Hepatocyte (in vitro differentiated cells): ENCODE data around the gene RFTN1.

Experiments used
- EZH2 ChIP-seq: fragments of 200-600 bp; sonication (generic); IDR thresholded peaks from 2 replicates; pipeline ENCODE4 v1.6.1; 2016; ENCODE audit warnings: antibody characterized with exemption, mild to moderate bottlenecking, borderline replicate concordance
- EZH2phosphoT487 ChIP-seq: fragments of 200-600 bp; sonication (generic); IDR thresholded peaks from one replicate; pipeline ENCODE4 v1.6.1; 2018; ENCODE audit warnings: antibody characterized with exemption, mild to moderate bottlenecking, low read depth, moderate library complexity; ENCODE audit not compliant: unreplicated experiment, severe bottlenecking
- TF ChIP-seq, protein P1 (sequence below): fragments of 200-600 bp; sonication (generic); IDR thresholded peaks from 2 replicates; pipeline ENCODE4 v1.5.1; 2016; ENCODE audit warnings: antibody characterized with exemption, mild to moderate bottlenecking; ENCODE audit not compliant: poor library complexity

GRCh38 chr3:16490062-16490619 is 23.4 kb downstream of the RFTN1 start:
- TF ChIP-seq, protein P1, sequence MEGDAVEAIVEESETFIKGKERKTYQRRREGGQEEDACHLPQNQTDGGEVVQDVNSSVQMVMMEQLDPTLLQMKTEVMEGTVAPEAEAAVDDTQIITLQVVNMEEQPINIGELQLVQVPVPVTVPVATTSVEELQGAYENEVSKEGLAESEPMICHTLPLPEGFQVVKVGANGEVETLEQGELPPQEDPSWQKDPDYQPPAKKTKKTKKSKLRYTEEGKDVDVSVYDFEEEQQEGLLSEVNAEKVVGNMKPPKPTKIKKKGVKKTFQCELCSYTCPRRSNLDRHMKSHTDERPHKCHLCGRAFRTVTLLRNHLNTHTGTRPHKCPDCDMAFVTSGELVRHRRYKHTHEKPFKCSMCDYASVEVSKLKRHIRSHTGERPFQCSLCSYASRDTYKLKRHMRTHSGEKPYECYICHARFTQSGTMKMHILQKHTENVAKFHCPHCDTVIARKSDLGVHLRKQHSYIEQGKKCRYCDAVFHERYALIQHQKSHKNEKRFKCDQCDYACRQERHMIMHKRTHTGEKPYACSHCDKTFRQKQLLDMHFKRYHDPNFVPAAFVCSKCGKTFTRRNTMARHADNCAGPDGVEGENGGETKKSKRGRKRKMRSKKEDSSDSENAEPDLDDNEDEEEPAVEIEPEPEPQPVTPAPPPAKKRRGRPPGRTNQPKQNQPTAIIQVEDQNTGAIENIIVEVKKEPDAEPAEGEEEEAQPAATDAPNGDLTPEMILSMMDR: no peak
- TF ChIP-seq EZH2phosphoT487: no peak
- TF ChIP-seq EZH2: no peak
